HG03439 (cell line): ENCODE results near the gene CCDC182.

Source experiments
- ATAC-seq: cut with Tn5 transposase; IDR thresholded peaks from one replicate; pipeline ENCODE4 v1.9.1; 2021; ENCODE audit warnings: mild to moderate bottlenecking, moderate library complexity; ENCODE audit not compliant: unreplicated experiment

Gene CCDC182

GRCh38 chr17:57758654-57759053 lies 13.6 kb upstream of the CCDC182 start:
- ATAC-seq = no peak

DNA sequence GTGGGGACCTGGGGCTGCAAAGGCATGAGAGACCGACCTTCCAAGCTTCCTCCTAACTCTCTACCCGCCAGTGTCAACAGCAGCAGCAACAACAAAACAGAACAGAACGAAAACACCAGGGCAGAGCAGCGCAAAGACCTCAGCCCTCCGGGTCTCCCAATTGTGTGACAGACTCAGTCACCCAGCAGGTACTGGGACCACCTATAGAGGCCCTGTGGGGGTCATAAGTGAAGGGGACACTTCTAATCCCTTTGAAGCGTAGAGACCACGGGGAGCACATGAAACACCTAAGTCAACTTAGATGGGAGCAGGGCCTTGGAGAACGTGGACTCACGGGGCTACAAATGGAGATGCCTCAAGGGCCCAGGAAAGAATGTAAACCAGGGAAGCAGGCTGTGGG lies 12.6 kb upstream of the CCDC182 start:
- no peak for ATAC-seq

- ATAC-seq = no peak
Measured at GRCh38 chr17:57756951-57757350, 11.9 kb upstream of the CCDC182 start.

DNA sequence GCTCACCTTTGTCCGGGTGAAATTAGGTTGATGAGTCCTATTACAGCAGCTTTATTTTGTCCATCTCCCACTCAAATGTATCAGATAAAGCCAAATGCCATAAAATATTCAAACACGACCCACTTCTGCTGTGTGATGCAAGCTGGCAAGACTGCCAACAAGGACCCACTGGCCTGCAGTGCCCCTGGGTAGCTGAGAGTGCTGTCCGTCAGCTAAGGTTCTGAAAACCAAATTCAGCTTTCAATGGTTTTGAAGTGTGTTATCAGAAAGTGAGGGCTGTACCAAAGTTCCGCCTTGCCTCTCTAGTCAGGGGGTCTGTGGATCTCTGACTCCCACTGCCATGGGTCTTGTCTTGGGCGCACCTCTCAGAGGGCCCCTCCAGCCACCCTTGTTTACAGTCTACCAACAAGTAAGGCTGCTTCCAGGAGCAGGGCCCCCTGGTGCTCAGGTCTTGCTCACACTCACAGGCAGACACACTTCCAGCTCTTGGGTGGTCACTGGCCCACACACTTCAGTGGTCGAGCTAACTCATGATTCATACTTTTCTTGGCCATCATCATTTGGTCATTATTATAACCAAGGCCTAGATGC lies 10.5 kb upstream of the CCDC182 start:
- ATAC-seq = no peak

GRCh38 chr17:57752031-57752905 lies 7.2 kb upstream of the CCDC182 start:
- no peak for ATAC-seq

DNA sequence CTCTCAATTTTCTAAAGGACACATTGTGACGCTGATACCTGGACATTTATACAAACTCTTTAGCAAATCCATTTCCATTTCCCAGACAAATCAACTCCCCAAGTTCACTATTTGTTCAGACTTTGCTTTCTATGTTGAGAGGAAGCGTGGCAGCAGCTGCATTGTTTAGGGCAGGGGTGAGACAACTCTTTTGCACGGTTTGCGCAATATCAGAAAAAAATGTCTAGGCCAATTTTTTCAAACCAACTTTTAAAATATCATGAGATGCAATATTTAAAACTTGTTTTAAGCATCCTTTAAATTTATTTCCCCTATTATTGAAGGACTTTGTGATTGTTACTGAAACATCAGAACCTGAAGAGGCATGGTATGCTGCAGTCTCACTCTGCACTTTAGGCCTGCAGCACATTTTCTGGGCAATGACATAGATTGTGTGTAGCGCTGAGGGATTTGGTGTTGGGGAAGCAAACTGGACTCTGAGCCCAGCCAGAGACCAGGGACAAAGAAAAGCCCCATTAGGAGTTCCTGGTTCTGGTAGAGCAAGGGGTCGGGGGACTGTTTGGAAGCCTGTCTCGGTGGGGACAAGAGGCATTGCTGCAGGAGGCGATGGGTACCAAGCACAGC lies 6.4 kb upstream of the CCDC182 start:
- ATAC-seq = no peak

GRCh38 chr17:57750895-57751294 lies 5.8 kb upstream of the CCDC182 start:
- no peak for ATAC-seq

DNA sequence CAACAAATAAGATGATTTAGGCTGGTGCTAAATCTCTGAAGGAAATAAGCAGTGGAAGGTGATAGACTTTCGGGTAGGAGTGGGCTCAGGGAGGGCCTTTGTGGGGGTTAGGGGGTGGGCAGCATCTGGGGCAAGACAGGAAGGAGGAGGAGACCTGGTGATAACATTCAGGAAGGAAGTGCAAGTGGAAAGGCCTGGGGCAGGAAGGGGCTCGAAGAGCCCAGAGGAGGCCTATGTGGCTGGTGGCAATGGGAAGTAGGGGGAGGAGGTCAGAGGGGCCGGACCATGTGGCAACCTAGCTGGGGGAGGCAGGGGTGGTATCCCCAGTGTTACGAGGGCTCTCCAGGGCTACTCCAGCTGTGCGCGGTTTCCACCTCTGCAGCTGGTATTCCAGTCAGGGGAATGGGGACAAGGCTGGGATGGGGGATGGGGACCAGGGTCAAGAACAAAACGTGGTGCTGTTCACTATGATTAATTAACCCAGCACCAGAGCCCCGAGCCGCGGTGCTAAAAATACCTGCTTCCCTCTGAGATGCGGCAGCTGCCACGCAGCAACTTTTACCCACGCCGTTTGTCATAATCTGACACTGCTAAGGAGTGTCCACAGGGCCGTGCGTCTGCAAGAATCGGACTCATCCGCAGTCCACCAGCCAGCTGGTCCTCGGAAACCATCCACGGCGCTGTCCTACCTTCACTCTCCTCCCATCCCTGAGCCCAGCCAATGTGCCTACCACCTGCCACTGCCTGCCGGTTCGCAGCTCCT lies 5.2 kb upstream of the CCDC182 start:
- ATAC-seq = no peak

DNA sequence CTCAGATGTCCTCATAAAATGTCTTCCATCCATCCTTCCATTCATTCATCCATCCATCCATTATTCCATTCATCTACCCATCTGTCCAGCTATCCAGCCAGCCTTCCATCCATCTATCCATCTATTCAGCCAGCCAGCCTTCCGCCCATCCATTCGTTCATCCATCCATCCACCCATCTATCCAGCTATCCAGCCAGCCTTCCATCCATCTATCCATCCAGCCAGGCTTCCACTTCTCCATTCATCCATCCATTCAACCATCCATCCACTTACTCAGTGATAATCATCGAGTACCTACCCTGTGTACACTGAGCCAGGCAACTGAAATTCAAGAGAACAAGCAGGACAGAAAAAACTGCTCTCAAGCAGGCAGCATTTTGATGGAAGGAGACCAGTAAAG lies 4.6 kb upstream of the CCDC182 start:
- ATAC-seq = no peak

GRCh38 chr17:57747221-57748017 lies 2.3 kb upstream of the CCDC182 start:
- no peak for ATAC-seq

- ATAC-seq = no peak
Measured at GRCh38 chr17:57746221-57746620, 1.1 kb upstream of the CCDC182 start.

GRCh38 chr17:57744195-57745170 lies 616 bp downstream of the CCDC182 start:
- no peak for ATAC-seq

DNA sequence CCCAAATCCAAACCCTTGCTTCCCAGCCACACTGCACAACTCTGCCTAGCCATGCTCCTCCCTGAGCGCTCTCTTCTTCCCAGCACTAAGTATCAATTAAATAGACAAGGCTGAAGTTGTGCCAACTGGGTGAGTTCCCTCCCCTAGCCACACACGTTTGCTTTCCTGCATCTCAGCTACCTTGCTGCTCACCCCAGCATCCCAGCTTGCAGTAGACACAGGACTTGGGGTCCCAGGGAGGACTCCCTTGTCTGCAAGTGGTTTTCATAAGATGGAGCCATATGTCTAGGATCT lies 4.9 kb downstream of the CCDC182 start:
- no peak for ATAC-seq

- no peak for ATAC-seq
Measured at GRCh38 chr17:57739402-57740234, 5.5 kb downstream of the CCDC182 start.

DNA sequence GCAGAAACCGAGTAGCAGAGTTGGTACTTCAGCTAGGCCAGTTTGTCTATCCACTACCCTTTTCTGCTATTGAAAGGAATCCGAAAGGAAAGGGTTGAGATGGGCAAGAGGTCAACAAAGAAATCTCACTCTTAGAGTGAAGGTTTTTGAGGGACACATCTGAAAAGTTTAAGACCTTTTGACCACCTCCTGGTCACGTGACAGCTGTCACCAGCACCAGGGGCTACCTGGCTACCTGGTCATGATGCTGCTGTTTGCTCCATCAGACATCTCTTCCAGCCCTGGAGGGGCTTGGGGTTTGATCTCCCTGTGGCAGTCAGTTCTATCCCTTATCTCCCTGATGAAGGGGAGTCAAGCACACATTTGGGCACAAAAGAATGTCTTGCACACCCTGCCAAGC lies 7.6 kb downstream of the CCDC182 start:
- no peak for ATAC-seq

DNA sequence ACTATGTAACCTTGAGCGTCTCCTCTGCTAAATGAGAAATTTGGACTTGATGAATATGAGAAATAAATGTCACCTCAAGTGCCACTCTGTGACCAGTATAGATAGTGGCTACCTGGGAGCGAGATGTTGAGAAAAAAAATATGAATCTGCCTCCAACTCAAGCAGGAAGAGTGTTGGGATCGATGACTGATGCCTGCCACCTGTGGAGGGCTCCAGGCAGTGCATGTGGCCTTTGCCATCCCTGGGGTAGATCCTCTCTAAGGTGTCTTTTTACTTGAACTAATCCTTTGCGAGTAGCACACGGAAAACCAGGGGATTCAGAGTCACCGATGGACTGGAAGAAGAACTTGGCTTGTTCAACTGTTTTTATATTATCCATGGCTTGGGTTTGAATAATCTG lies 9.4 kb downstream of the CCDC182 start:
- ATAC-seq = no peak

DNA sequence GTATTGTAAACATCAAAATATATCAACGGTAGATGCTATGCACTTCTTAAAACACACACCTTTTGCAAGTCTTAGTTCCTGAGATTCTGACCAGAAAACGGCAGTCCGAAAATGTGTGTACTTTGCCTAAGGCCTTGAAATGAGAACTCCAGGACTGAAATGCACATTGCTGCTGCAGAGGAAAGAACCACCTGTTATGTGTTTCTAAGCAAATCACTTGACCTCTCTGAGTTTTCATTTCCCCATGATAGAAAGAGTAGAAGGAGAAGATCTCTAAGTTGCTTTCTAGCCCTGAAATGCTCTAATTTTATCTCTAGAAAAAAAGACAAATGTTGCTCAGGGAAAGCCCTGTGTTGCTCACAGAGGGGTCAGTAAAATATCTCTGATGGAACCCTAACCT lies 9.9 kb downstream of the CCDC182 start:
- no peak for ATAC-seq

GRCh38 chr17:57733085-57733484 lies 12.0 kb downstream of the CCDC182 start:
- ATAC-seq = no peak

DNA sequence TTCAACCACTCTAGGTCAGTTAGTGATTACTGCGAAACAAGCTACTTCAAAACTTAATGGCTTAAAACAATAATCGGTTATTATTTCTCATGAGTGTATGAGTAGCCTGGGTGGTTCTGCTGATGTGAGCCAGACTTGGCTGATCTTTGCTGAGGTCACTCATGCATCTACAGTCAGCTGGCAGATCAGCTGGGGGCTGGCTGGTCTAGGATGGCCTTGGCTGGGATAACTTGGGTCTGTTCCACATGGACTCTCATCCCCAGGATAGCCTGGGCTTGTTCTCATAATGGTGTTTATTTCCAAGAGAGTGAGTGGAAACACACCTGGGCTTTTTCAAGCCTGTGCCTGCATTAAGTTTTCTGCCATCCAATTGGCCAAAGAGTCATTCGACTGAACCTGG lies 13.0 kb downstream of the CCDC182 start:
- no peak for ATAC-seq
